Measurements from ENCODE around the gene CFAP20. TPM values are rescaled to one million over a fixed set of nuclear protein-coding genes. Genes with fewer than 3 reads are reported as not detected.
A peak's percentile ranks its signal among the peaks of the same experiment; 100 is the strongest.

Gene CFAP20
- total RNA-seq, 1 experiment from 2014 or later: 36.9 TPM

DNA sequence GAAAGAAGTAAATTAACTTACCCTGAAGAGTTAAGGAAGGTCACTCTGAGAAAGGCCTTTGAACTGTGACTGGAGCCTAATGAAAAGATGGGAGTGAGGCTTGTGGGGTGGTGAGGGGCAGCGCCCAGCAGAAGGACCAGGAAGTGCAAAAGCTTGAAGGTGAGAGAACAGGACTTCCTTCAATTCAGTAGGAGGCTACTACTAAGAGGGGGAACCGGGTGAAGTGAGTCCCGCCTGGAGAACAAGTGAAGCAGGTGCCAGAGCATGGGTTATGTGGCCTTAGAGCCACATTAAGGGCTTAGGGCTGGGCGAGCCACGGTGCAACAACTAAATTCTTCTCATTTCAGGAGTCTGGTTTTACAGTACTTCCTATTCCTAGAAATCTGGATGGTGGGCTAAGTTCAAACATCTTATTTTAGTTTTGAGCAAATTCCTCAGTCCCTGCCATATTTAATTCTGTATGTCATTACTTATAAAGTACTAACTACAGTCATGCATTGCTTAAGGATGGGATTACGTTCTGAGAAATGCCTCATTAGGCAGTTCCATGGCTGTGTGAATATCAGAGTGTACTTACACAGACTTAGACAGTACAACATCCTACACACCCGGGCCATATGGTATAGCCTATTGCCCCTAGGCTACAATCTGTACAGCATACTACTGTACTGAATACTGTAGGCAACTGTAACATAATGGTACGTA is 5.1 kb downstream of the CFAP20 start:
- Mint-ChIP-seq H3K27me3 (ENCODE audit: insufficient read depth, unreplicated experiment) (no peaks in the 10 kb centered on the region), H3K4me1 (ENCODE audit: insufficient read depth, unreplicated experiment) (peaks cover 37% of the 10 kb centered on the region), H3K27ac (ENCODE audit: low read depth, unreplicated experiment) (peak overlapping the region; percentile 11), H3K9me3 (ENCODE audit: unreplicated experiment) (no peaks in the 10 kb centered on the region), H3K4me3 (ENCODE audit: unreplicated experiment) (no peak overlapping the region), H3K36me3 (ENCODE audit: insufficient read depth, unreplicated experiment) (peaks cover 7% of the 10 kb centered on the region)
- intact Hi-C loops (cut with micrococcal nuclease): loop anchor here (10.0 kb wide), 1 partner anchor 531 kb away; no protein-coding TSS in a partner anchor
- ChIA-PET CTCF (interaction anchor here (0.6 to 3.2 kb wide), 5 partner anchors 23 to 224 kb away, joined by 3 to 16 read pairs (median 4); no protein-coding TSS in a partner anchor), POLR2A (interaction anchor here (0.6 to 6.8 kb wide), 2 partner anchors 51 to 100 kb away, joined by 3 to 68 read pairs; partner anchors contain the start of gene MMP15)
- BruUV-seq (replicated peaks): no TSS peak
- TF ChIP-seq CTCF (IDR thresholded peaks at IDR 0.05; ENCODE audit: unreplicated experiment): no peak
- no peak for DNase-seq (ENCODE audit: unreplicated experiment)

- POLR2A ChIA-PET: interaction anchor here (0.6 to 3.0 kb wide), 10 partner anchors 9 to 567 kb away, joined by 3 to 19 read pairs (median 4); partner anchors contain the start of genes CFAP20 and MMP15
- Mint-ChIP-seq H3K4me1 (ENCODE audit: insufficient read depth, unreplicated experiment) (peaks cover 20% of the 10 kb centered on the region), H3K27me3 (ENCODE audit: insufficient read depth, unreplicated experiment) (no peaks in the 10 kb centered on the region), H3K36me3 (ENCODE audit: insufficient read depth, unreplicated experiment) (peaks cover 17% of the 10 kb centered on the region), H3K9me3 (ENCODE audit: unreplicated experiment) (no peaks in the 10 kb centered on the region), H3K4me3 (ENCODE audit: unreplicated experiment) (peak overlapping the region; percentile 60), H3K27ac (ENCODE audit: low read depth, unreplicated experiment) (peak overlapping the region; percentile 90)
- TF ChIP-seq CTCF (IDR thresholded peaks at IDR 0.05; ENCODE audit: unreplicated experiment): no peak
- peak; percentile 40 for DNase-seq (ENCODE audit: unreplicated experiment)
- CTCF ChIA-PET: interaction anchor here (0.6 to 3.2 kb wide), 19 partner anchors 8 to 254 kb away, joined by 3 to 40 read pairs (median 4); partner anchors contain the start of genes CFAP20 and MMP15
- BruUV-seq (replicated peaks): no TSS peak
- intact Hi-C loops (cut with micrococcal nuclease): loop anchor here (10.0 kb wide), 1 partner anchor 534 kb away; no protein-coding TSS in a partner anchor
Observed at GRCh38 chr16:58121132-58121531, 8.0 kb downstream of the CFAP20 start.

DNA sequence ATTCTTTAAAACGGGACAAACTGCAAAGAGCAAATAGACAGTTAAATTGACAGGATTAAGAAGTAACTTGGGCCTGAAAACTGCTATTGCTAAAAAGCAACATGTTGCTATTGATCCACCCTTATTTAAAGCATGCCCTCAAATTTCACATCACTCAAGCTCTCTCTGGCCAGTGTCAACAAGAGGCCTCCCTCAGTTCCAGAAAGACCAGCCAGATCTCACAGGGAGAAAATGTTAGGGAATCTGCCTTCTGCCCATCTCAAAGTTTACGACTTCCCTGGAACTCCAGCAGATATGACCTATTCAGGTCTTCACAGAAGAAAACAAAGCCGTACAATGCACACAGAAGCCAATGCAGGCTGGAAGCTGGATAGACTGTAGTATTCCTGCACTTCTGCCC is 8.9 kb downstream of the CFAP20 start:
- Mint-ChIP-seq H3K27ac (ENCODE audit: low read depth, unreplicated experiment) (no peak overlapping the region), H3K4me1 (ENCODE audit: insufficient read depth, unreplicated experiment) (peaks cover 17% of the 10 kb centered on the region), H3K27me3 (ENCODE audit: insufficient read depth, unreplicated experiment) (no peaks in the 10 kb centered on the region), H3K36me3 (ENCODE audit: insufficient read depth, unreplicated experiment) (peaks cover 25% of the 10 kb centered on the region), H3K4me3 (ENCODE audit: unreplicated experiment) (no peak overlapping the region), H3K9me3 (ENCODE audit: unreplicated experiment) (no peaks in the 10 kb centered on the region)
- ChIA-PET CTCF (interaction anchor here (0.5 to 3.0 kb wide), 5 partner anchors 9 to 188 kb away, joined by 3 to 40 read pairs (median 10); partner anchors contain the start of gene CFAP20), POLR2A (interaction anchor here (1.4 to 3.0 kb wide), 4 partner anchors 10 to 97 kb away, joined by 5 to 19 read pairs (median 16); partner anchors contain the start of genes CFAP20 and MMP15)
- no TSS peak for BruUV-seq (replicated peaks)
- no peak for TF ChIP-seq CTCF (IDR thresholded peaks at IDR 0.05; ENCODE audit: unreplicated experiment)
- no peak for DNase-seq (ENCODE audit: unreplicated experiment)
- intact Hi-C loops (cut with micrococcal nuclease): loop anchor here (10.0 kb wide), 1 partner anchor 535 kb away; no protein-coding TSS in a partner anchor

DNA sequence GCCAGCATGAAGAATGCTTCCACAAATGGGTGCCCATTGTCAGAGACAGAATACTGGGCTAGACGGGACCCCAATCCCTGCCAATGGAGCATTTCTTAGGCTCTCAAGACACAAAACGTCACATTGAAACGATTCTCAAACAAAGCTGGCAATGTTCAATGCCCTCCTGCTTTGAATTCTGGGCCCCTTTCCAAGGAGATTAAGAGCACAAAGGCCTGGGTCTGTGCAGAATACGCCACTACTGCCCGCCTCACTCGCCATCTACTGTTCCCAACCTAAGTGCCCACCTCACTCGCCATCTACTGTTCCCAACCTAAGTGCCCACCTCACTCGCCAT is 9.7 kb downstream of the CFAP20 start:
- Mint-ChIP-seq H3K4me3 (ENCODE audit: unreplicated experiment) (no peak overlapping the region), H3K9me3 (ENCODE audit: unreplicated experiment) (no peaks in the 10 kb centered on the region), H3K36me3 (ENCODE audit: insufficient read depth, unreplicated experiment) (peaks cover 33% of the 10 kb centered on the region), H3K27ac (ENCODE audit: low read depth, unreplicated experiment) (no peak overlapping the region), H3K4me1 (ENCODE audit: insufficient read depth, unreplicated experiment) (peaks cover 14% of the 10 kb centered on the region), H3K27me3 (ENCODE audit: insufficient read depth, unreplicated experiment) (no peaks in the 10 kb centered on the region)
- ChIA-PET POLR2A (no interaction called here), CTCF (interaction anchor here (0.6 to 0.7 kb wide), 2 partner anchors 8 to 69 kb away, joined by 3 to 5 read pairs; no protein-coding TSS in a partner anchor)
- no peak for TF ChIP-seq CTCF (IDR thresholded peaks at IDR 0.05; ENCODE audit: unreplicated experiment)
- no TSS peak for BruUV-seq (replicated peaks)
- intact Hi-C loops (cut with micrococcal nuclease): no loop called here
- DNase-seq (ENCODE audit: unreplicated experiment): no peak
